Colonic mucosa (tissue), 4 donors: ENCODE measurements around the gene TRAIP. TPM values are rescaled to one million over a fixed set of nuclear protein-coding genes. Genes with fewer than 3 reads are reported as not detected.

Source experiments
- DNase-seq: peaks from one replicate; pipeline ENCODE4 v3.0.0-alpha.2; 2020
- H3K27ac ChIP-seq: fragments of 200-600 bp; one replicate; pipeline ENCODE4 v1.8.0; 2021
- H3K27me3 ChIP-seq: fragments of 200-600 bp; one replicate; pipeline ENCODE4 v1.8.0; 2021
- H3K36me3 ChIP-seq: fragments of 200-600 bp; one replicate; pipeline ENCODE4 v1.8.0; 2021
- H3K4me1 ChIP-seq: fragments of 200-600 bp; one replicate; pipeline ENCODE4 v1.8.0; 2021; ENCODE audit warnings: mild to moderate bottlenecking
- H3K4me3 ChIP-seq: fragments of 200-600 bp; one replicate; pipeline ENCODE4 v1.8.0; 2021
- H3K9ac ChIP-seq, 2 donors: one replicate each; pipeline ENCODE4 v1.7.0; 2013; ENCODE audit warnings: control low read depth in 2 of 2, low read depth in 2 of 2, low read length in 2 of 2
- H3K9me3 ChIP-seq: fragments of 200-600 bp; one replicate; pipeline ENCODE4 v1.8.0; 2021
- intact Hi-C: fragments of 100-400 bp; cut with DNase I; formaldehyde crosslinking; loops from one replicate; pipeline ENCODE4 v1.14.1; 2022
- total RNA-seq, 2 donors: library from RNA; stranded (reverse); fragmentation: NEBNext Ultra II Directional in 1 of 2; extraction: Animal tissue kit (Norgen Biotek cat#: 25700) in 1 of 2; gene quantifications; one replicate each; pipeline ENCODE4 v1.2.1, GENCODE V29; 2021
- TF ChIP-seq, protein P1 (sequence below): fragments of 200-600 bp; IDR thresholded peaks from one replicate; pipeline ENCODE4 v1.8.0; 2022; ENCODE audit warnings: antibody characterized with exemption, mild to moderate bottlenecking
- donor health status: healthy.
- donor health status: DM: no; HTN: no; CAD: no.
- donor health status: DM: no; HTN: no; CAD: no.

Gene TRAIP
- total RNA-seq, 2 donors from 2014 or later, result 3.6 to 19.7 TPM

DNA sequence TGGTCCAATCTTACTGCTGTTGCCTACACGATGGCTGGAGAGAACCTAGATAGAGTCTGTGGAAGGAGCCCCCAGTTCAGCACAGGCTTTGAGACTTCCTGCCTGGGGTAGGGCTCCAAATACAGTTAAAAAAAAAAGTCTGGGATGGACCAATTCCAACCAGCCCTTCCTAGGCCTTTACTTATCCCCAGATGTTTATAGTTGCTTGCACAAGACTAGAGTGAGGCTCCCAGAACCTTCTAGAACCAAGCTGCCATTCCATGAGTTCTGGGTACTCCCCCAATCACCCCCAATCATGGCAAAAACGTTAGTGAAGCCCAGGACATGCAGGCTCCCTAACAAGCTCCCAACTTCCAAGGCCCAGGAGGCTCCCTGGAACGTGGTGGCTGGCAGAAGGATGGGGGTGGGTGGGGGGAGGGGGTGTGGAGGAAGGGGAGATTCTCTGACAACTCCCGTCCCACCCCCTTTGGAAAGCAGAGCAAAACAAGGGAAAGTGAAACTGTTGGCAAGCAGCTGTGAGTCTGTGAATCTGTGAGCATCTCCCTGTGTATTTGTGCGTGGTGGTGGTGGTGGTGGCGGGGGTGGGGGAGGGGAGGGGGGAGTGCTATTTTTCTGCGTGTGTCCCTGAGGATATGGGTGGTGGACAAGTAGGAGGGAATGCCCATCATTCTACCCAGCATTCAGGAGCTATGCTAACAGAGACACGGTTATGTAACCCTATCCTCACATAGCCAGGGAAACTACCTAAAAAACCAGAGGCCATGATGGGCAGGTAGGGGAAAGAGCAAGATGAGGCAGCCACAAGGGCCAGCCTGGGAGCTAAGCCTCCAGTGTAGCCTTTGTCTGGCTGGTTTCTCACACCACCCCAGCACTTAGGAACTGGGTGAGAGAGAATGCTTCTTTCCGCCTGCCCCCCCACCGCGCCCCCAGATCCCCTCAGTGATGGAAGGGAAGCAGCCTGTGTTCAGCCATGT lies 45.3 kb upstream of the TRAIP start:
- peak; percentile 29 for DNase-seq
- Histone ChIP-seq H3K36me3 (no peaks in the 10 kb centered on the region), H3K9me3 (no peaks in the 10 kb centered on the region), H3K27ac (peak overlapping the region; percentile 90), H3K9ac (peak overlapping the region in 1 of 2 donors; percentile 89), H3K27me3 (no peaks in the 10 kb centered on the region), H3K4me3 (peak overlapping the region; percentile 43), H3K4me1 (peaks cover 25% of the 10 kb centered on the region)
- TF ChIP-seq, protein P1, sequence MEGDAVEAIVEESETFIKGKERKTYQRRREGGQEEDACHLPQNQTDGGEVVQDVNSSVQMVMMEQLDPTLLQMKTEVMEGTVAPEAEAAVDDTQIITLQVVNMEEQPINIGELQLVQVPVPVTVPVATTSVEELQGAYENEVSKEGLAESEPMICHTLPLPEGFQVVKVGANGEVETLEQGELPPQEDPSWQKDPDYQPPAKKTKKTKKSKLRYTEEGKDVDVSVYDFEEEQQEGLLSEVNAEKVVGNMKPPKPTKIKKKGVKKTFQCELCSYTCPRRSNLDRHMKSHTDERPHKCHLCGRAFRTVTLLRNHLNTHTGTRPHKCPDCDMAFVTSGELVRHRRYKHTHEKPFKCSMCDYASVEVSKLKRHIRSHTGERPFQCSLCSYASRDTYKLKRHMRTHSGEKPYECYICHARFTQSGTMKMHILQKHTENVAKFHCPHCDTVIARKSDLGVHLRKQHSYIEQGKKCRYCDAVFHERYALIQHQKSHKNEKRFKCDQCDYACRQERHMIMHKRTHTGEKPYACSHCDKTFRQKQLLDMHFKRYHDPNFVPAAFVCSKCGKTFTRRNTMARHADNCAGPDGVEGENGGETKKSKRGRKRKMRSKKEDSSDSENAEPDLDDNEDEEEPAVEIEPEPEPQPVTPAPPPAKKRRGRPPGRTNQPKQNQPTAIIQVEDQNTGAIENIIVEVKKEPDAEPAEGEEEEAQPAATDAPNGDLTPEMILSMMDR, result no peak
- intact Hi-C loops, result loop anchor here (10.0 kb wide), 1 partner anchor 197 kb away; no protein-coding TSS in a partner anchor

DNA sequence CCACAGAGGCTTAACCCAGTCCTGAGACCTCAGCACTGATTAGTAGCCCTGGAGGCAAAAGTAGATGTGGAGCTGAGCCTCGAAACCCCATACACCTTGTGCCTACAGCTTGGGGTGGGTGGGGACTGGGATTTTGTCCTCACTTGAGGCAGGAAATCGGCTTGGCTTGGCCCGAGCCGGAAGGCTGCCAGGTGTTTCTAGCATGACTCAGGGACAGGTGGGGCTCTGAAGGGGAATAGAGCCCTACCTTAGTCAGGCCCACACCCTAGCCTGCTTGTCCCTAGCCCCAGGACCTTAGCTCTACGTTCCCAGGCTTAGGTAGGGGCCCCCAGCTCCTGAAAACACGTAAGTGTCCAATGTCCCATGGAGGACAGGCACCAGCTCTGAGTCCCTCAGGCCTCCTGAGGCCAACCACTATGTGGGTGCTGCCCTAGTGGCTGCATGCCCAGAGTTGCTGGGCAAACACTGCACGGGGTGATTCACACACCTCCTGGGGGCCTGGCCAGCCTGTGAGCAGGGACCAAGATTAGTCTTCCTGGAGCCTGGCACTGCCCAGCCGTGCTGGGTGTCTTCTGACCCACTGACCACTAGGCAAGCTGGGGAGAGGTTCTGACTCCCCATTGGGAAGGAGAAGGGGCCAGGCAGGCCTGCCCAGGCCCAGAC lies 44.3 kb upstream of the TRAIP start:
- Histone ChIP-seq H3K27me3 (no peaks in the 10 kb centered on the region), H3K36me3 (peaks cover under 1% of the 10 kb centered on the region), H3K4me3 (peak overlapping the region; percentile 10), H3K4me1 (peaks cover 20% of the 10 kb centered on the region), H3K9ac (peak overlapping the region; percentile 56 to 88), H3K9me3 (no peaks in the 10 kb centered on the region), H3K27ac (peak overlapping the region; percentile 90)
- TF ChIP-seq, protein P1, result no peak
- intact Hi-C loops, result loop anchor here (10.0 kb wide), 1 partner anchor 196 kb away; no protein-coding TSS in a partner anchor
- DNase-seq, result peak; percentile 92

DNA sequence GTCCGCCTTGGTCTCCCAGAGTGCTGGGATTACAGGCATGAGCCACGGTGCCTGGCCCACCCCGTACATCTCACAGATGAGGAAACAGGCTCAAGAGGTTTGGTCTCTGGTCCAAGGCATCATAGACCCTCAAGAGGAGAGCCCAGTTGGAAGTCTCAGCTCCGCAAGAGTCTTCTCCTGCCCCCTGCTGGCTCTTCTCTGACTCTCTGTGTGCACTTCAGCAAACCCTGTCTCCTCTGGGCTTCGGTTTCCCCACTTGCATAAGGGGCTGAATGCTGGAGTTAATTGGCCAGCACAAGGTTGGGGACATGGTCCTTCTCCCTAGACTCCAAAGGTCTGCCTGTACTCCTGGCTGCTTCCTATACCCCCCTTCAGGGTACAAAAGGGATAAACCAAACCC lies 43.5 kb upstream of the TRAIP start:
- peak overlapping the region; percentile 90 for H3K27ac ChIP-seq
- intact Hi-C loops, result loop anchor here (10.0 kb wide), 1 partner anchor 195 kb away; no protein-coding TSS in a partner anchor
- H3K9me3 ChIP-seq, result no peaks in the 10 kb centered on the region
- TF ChIP-seq, protein P1, result no peak
- DNase-seq, result no peak
- H3K36me3 ChIP-seq, result peaks cover 6% of the 10 kb centered on the region
- H3K9ac ChIP-seq, result peak overlapping the region; percentile 38 to 88
- H3K4me1 ChIP-seq, result peaks cover 15% of the 10 kb centered on the region
- no peaks in the 10 kb centered on the region for H3K27me3 ChIP-seq
- H3K4me3 ChIP-seq, result no peak overlapping the region

DNA sequence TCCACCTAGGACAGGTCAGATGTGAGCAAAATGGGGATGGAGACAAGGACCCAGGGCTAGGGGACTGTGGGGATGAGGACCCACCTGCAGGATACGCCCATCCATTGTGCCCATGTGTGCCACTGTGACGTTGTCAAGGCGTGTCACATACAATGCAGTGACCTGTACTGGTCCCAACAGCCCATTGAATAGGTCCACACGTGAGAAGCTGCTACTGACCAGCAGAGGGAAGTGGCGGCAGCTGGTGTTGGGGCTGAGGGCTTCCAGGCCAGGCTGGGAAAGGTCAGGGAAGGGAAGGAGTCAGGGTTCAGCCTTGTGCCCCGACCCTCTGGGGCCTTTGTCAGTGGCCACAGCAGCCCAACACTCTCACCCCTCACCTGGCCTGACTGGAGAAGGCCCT lies 42.6 kb upstream of the TRAIP start:
- H3K4me3 ChIP-seq, result no peak overlapping the region
- TF ChIP-seq, protein P1, result no peak
- peaks cover 6% of the 10 kb centered on the region for H3K36me3 ChIP-seq
- no peaks in the 10 kb centered on the region for H3K27me3 ChIP-seq
- H3K9ac ChIP-seq, result peak overlapping the region in 1 of 2 donors; percentile 51
- H3K4me1 ChIP-seq, result peaks cover 7% of the 10 kb centered on the region
- no peaks in the 10 kb centered on the region for H3K9me3 ChIP-seq
- H3K27ac ChIP-seq, result no peak overlapping the region
- intact Hi-C loops, result no loop called here
- DNase-seq, result no peak

DNA sequence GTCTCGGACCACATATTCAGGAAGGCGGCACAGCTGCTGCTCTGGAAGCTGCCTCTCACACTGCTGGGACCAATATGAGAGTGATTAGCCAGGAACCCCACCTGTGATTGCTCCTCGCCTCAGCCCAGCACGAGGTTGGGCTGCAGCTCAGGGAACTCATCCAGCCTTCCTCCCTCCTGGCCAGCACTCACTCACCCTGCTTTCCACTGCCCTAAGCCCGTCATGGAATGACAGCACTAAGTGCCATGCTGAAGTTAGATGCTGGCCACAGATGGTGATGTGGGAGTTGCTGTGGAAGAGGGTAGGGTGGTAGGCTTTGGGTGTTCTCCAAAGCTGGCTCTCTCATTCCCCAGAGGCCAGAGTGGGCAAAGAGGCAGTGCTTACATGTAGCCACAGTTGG lies 40.0 kb upstream of the TRAIP start:
- Histone ChIP-seq H3K4me3 (no peak overlapping the region), H3K27me3 (no peaks in the 10 kb centered on the region), H3K27ac (no peak overlapping the region), H3K9me3 (no peaks in the 10 kb centered on the region), H3K9ac (no peak overlapping the region), H3K36me3 (peaks cover 6% of the 10 kb centered on the region), H3K4me1 (no peaks in the 10 kb centered on the region)
- intact Hi-C loops, result no loop called here
- no peak for DNase-seq
- TF ChIP-seq, protein P1, result no peak
